ENCODE measurements around the gene NR5A2. TPM values are rescaled to one million over a fixed set of nuclear protein-coding genes. Genes with fewer than 3 reads are reported as not detected.

Gene NR5A2
- total and polyA plus RNA-seq, 2 donors from 2014 or later = 0.13 to 6.3 TPM

GRCh38 chr1:200042552-200043335, 15.2 kb downstream of the NR5A2 start:
- peak overlapping the region in 2 of 3 donors; percentile 45 to 50 for H3K4me3 ChIP-seq (ENCODE audit: low read length in 3 of 3)
- TF ChIP-seq CTCF (IDR thresholded peaks at IDR 0.05; ENCODE audit: borderline replicate concordance, extremely low read depth, insufficient read depth) = no peak
- no peak overlapping the region for H3K27ac ChIP-seq (ENCODE audit: low read depth in 2 of 2, low read length in 2 of 2)
- H3K36me3 ChIP-seq (ENCODE audit: control insufficient read depth in 2 of 3, insufficient read depth in 3 of 3, low read length in 3 of 3) = no peaks in the 10 kb centered on the region
- intact Hi-C loops (cut with DNase I) = no loop called here
- DNase-seq (peak in 4 of 5 donors; percentile 43 to 77 (median 54)), FAIRE-seq (no peak)
- H3K27me3 ChIP-seq (ENCODE audit: control insufficient read depth, insufficient read depth, low read length) = peaks cover 66% of the 10 kb centered on the region
- peaks cover 0 to 11% (median 0%) of the 10 kb centered on the region in 3 donors for H3K4me1 ChIP-seq (ENCODE audit: control insufficient read depth in 2 of 3, insufficient read depth in 2 of 3, low read depth in 1 of 3, low read length in 3 of 3)
- H3K9me3 ChIP-seq (ENCODE audit: control insufficient read depth in 2 of 3, insufficient read depth in 1 of 3, low read length in 3 of 3) = no peaks in the 10 kb centered on the region
- H3K9ac ChIP-seq (ENCODE audit: low read length in 3 of 3) = no peak overlapping the region

GRCh38 chr1:200043336-200043668, 15.8 kb downstream of the NR5A2 start:
- no peak for TF ChIP-seq CTCF (IDR thresholded peaks at IDR 0.05; ENCODE audit: borderline replicate concordance, extremely low read depth, insufficient read depth)
- Histone ChIP-seq H3K36me3 (ENCODE audit: control insufficient read depth in 2 of 3, insufficient read depth in 3 of 3, low read length in 3 of 3) (no peaks in the 10 kb centered on the region), H3K27ac (ENCODE audit: low read depth in 2 of 2, low read length in 2 of 2) (no peak overlapping the region), H3K4me3 (ENCODE audit: low read length in 3 of 3) (peak overlapping the region in 2 of 3 donors; percentile 45 to 50), H3K9me3 (ENCODE audit: control insufficient read depth in 2 of 3, insufficient read depth in 1 of 3, low read length in 3 of 3) (no peaks in the 10 kb centered on the region), H3K9ac (ENCODE audit: low read length in 3 of 3) (no peak overlapping the region), H3K27me3 (ENCODE audit: control insufficient read depth, insufficient read depth, low read length) (peaks cover 60% of the 10 kb centered on the region), H3K4me1 (ENCODE audit: control insufficient read depth in 2 of 3, insufficient read depth in 2 of 3, low read depth in 1 of 3, low read length in 3 of 3) (peaks cover 0 to 11% (median 0%) of the 10 kb centered on the region in 3 donors)
- intact Hi-C loops (cut with DNase I) = no loop called here
- no peak for DNase-seq
- no peak for FAIRE-seq

- H3K27me3 ChIP-seq (ENCODE audit: control insufficient read depth, insufficient read depth, low read length) = peaks cover 47% of the 10 kb centered on the region
- no peak overlapping the region for H3K27ac ChIP-seq (ENCODE audit: low read depth in 2 of 2, low read length in 2 of 2)
These were observed 18.6 kb downstream of the NR5A2 start for GRCh38 chr1:200046115-200046514.

More at GRCh38 chr1:200046115-200046514, 18.6 kb downstream of the NR5A2 start:
- no peak overlapping the region for H3K4me3 ChIP-seq (ENCODE audit: low read length in 3 of 3)
- no peak overlapping the region for H3K9ac ChIP-seq (ENCODE audit: low read length in 3 of 3)
- FAIRE-seq (no peak), DNase-seq (peak in 2 of 5 donors; percentile 38 to 54)
- intact Hi-C loops (cut with DNase I) = no loop called here
- no peaks in the 10 kb centered on the region for H3K9me3 ChIP-seq (ENCODE audit: control insufficient read depth in 2 of 3, insufficient read depth in 1 of 3, low read length in 3 of 3)
- H3K4me1 ChIP-seq (ENCODE audit: control insufficient read depth in 2 of 3, insufficient read depth in 2 of 3, low read depth in 1 of 3, low read length in 3 of 3) = no peaks in the 10 kb centered on the region
- TF ChIP-seq CTCF (IDR thresholded peaks at IDR 0.05; ENCODE audit: borderline replicate concordance, extremely low read depth, insufficient read depth) = no peak
- no peaks in the 10 kb centered on the region for H3K36me3 ChIP-seq (ENCODE audit: control insufficient read depth in 2 of 3, insufficient read depth in 3 of 3, low read length in 3 of 3)
